NCI-H460 (cell line): ENCODE measurements around the gene IRF6. TPM values are rescaled to one million over a fixed set of nuclear protein-coding genes. Genes with fewer than 3 reads are reported as not detected.

Source experiments
- DNase-seq: peaks from one replicate; pipeline ENCODE4 v3.0.0-alpha.2; 2016; ENCODE audit warnings: low read depth; ENCODE audit errors: extremely low read depth
- total RNA-seq: library from RNA; depleted of rRNA; stranded (reverse); fragments of >200 nt; shearing (Covaris generic); gene quantifications from 2 replicates; pipeline ENCODE4 v1.2.3, GENCODE V29; 2014

IRF6 gene
- total RNA-seq, 1 experiment from 2014 or later, result 0.10 TPM

DNA sequence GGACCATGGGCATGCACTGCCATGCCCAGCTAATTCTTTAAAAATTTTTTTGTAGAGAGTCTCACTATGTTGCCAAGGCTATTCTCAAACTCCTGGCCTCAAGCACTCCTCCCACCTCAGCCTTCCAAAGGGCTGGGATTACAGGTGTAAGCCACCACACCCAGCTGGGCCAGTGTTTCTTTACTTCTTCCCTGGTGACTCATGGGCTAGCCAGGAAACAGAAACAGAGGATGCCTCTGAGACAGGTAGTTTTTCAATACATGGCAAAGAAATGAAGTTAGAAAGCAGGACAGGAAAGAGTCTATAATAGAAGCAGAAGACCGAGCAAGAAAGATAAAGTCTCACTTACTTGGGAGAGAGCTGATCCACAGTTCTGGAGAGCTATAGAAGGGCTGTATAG lies 14.0 kb downstream of the IRF6 start:
- DNase-seq, result no peak

DNA sequence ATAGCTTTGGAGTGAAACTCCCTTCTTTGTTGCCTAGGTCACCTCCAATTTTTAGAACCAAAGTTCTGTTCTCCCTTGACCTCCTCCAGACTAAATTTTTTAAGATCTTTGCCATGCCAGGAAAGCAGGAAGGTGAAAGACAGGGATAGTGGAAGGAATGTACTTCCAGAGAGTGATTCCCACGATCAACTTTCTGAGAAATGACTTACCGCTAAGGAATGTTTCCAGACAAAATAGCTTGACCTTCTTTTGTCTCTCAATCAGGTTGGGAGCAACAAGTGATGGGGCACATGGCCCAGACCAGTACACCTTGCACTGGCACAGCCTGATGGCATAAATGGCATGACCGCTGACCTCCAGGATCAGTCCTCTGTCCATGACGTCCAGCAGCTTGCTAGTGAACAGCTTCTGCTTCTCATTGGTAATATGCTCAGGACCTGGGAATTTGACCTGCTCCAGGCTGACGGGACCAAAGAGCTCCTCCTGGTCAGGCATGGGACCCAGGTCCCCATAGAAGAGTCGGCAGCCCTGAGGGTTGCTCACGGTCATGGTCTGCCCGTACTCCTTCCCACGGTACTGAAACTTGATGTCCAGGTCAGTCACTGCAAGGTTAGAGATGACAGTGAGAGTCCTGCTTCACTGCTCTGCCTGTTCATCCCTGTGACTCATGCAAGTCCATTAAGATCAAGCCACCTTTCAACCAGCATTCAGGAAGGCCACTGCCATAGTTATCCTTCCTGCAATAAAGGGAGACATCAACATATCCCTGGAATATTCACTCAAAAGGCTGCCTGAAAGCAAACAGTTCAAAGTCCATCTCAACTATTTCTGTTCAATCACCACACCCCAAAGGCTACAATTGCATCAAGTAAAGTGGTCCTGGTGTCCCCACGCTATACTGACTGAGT lies 15.4 kb downstream of the IRF6 start:
- no peak for DNase-seq

GRCh38 chr1:209789245-209789644 lies 16.7 kb downstream of the IRF6 start:
- DNase-seq, result no peak

GRCh38 chr1:209787551-209787950 lies 18.4 kb downstream of the IRF6 start:
- no peak for DNase-seq

DNA sequence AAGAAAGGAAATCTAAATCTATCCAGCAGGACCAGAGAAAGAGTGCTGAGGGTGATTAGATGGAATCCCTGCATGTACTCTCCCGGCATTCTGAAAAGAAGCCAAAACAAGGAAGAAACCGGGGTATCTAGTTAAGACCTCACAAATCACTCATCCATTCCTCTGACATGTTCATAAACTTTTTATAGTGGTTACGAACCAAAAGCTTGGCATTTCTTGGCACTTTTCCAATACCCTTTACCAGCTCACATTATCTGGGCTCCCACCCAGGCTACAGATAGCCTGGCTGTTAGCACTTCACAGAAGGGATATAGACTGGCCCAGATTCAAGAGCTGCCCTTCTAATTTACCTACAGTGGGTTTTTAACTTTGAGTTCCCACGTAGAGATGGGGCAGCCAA lies 19.8 kb downstream of the IRF6 start:
- DNase-seq, result no peak

GRCh38 chr1:209785592-209785991 lies 20.4 kb downstream of the IRF6 start:
- DNase-seq, result no peak

DNA sequence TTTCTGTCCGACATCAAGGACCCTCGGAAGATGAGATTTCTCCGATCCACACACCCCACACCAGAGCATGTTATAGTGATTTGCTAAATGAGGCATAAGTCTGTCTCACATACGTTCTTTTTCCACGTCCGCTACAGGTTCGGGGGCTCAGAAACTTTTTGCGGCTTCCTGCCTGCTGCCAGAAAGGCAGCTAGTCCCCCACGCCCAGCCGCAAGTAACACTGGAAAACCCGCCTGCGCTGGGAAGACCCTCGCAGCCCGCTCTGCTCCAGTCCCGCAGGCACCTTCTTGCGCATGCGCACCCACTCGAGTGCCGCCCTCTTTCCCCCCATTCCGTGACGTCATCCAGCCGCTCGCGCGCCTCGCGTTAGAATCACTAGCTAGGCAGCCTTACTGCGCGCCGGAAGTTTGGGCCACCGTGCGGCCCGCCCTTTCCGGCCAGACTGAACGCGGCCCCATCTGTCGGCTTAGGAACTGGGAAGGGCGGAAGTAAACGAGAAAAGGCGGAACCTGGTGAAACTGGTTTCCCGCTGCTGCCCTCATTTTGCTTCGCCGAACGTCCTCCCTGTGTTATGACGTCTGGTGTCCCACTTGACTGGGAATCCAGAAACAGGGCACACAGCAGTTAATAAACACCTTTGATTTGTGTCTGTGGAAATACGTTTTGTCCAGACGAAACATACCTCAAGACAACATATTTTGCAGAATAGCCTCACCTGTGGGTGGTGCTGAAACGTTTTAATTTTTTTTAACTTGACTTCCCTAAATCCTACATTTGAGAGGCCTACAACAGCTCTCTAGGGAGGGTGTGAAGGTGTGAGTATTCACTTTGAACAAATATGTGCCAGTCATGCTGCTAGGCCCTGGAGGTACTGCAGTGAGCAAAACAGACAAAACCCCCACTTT lies 21.4 kb downstream of the IRF6 start, which contains the start of gene C1orf74:
C1orf74 (minus strand) TSS at position 295 of the 905 bp plus-strand sequence. CDS start 925 bp downstream, outside the sequence.
- peak; percentile 99 for DNase-seq

DNA sequence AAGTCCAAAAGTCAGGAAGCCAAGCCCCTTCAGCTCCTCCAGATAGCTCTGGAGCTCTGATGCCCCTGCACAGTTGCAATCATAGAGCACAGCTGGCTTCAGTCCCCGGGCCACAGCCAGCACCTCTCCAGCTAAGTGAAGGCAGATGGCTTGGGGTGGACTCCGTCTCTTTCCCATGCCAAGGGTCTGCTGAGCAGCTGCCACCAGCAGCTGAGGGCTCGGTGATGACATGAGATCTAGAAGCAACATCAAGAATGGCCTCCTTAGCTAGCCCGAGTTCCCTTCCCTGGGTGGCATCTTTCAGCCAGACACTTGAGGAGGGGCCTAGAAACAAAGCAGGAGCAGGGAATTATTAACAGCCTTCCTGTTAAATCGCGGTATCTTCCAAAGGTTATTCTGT lies 22.6 kb downstream of the IRF6 start:
- DNase-seq, result no peak

DNA sequence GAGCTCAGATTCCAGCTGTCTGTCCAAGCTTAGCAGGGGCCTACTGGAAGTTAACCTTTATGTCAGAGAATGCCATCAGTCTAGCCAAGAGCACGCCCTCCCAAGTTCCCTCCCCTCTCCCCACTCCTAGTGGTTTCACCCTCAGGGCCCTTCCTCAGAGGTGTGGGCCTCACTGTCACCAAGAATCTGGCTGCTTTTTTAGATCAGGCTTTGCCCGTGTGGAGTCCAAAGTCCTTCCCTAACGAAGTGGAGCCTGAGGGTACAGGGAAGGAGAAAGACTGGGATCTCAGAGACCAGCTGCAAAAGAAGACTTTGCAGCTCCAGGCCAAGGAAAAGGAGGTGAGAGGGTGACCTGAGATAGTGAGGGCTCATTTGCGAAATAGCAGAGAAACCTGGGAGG lies 25.7 kb downstream of the IRF6 start:
- no peak for DNase-seq

GRCh38 chr1:209778102-209778501 lies 27.8 kb downstream of the IRF6 start:
- no peak for DNase-seq

- no peak for DNase-seq
Measured at GRCh38 chr1:209777587-209777986, 28.4 kb downstream of the IRF6 start.

- DNase-seq, result no peak
Measured at GRCh38 chr1:209775678-209776077, 30.3 kb downstream of the IRF6 start.

- DNase-seq, result no peak
Measured at GRCh38 chr1:209774592-209774991, 31.4 kb downstream of the IRF6 start.

DNA sequence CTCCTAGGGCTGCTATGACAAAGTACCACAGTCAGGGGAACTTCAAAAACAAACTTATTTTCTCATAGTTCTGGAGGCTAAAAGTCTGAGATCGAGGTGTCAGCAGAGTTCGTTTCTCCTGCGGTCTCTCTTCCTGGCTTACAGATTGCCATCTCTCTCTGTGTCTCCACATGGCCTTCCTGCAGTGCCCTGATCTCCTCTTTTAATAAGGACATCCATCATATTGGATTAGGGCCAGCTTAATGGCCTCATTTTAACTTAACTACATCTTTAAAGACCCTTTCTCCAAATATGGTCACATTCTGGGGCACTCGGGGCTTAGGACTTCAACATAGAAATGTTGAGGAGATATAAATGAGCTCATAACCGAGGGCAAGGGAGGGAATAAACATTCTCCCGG lies 33.8 kb downstream of the IRF6 start:
- no peak for DNase-seq

GRCh38 chr1:209770636-209771415 lies 35.1 kb downstream of the IRF6 start:
- DNase-seq, result no peak

DNA sequence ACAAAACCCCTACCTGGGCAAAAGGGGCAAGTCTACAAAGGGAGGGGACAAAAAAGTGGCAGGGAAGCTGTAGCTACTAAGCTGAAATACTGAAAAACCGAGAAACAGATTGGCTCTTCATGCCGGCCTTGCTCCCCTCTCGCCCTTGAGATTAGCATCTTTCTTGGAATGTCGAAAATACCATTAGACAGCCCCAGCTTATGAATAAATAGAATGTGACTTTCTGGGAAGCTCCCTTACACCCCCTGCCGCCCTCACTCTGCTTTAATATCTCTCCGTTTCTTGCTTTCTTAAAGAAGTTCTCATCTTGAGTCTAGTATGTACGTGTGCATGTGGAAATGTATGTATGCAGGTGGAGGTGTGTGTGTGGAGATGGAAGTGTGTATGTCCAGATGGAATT lies 36.0 kb downstream of the IRF6 start:
- DNase-seq, result no peak

DNA sequence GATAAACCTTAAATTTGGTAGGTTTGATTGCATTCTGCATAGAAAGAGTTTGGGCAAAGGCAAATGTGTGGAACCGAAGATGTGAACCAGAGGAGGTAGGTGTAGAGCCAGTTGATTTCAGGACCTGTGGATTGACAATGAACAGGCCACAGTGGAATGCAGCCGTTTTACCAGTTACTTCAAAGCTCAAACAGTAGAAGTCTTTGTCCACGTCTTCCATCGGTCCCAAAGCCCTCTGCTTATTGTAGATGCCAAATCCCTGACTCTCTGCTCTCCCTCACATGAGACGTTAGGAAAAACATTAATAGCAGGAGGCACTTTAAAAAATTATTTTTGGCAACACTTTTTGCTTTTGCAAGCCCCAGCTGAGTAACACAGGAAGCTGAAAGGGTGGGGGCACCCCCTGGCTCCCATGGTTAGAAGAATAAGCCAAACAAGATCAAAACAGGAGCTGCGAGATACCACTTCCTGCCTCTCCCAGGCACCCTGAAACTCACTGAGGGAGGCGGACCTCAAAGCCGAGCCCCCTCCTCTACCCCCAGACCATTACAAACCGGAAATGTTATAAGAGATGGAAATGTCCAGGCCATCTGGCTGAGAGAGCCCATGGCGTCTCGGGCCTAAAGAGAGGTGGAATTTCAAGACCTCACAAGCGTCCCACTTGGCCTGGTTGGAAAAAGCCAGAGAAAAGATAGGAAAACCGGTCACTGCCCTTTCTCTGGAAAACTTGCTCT lies 36.6 kb downstream of the IRF6 start:
- no peak for DNase-seq

DNA sequence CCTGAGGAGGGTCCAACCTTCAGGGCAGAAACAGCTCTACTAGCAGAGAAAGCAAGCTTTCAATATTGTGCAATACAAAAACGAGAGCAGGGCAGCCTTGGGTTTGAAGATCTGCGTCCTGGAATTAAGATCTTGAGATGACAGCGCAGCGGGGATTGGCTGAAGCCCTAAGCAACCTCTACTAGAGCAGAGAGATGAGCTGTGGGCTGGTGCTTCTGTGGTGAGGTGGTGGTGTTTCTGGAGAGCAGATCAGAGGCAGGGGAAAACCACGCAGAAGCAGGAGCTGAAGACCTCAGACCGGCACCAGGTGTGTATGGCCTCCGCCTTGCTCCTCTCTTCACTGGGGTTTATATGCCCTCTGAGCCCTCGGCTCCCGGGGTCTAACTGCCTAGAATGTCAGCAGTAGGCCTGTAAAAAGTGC lies 37.6 kb downstream of the IRF6 start:
- DNase-seq, result no peak

DNA sequence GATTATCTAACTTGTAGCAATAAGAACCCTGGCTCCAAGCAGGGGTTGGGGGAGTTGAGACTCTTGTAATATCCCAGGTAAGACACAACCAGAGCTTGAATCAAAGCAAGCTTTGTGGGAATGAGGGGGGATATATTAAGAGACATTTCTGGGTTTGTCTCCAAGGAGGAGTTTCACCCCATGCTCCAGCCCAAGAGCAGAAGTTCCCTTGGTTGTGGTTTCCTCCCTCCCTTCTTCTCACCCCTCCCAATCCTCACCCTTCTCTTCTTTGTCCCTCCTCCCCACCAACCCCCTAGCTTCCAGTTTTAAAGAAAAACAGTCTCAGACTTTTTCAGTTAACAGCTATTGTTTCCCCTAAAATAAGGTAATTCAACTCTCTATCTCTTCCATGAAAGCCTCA lies 38.2 kb downstream of the IRF6 start:
- no peak for DNase-seq

- DNase-seq, result no peak
Measured at GRCh38 chr1:209767096-209767495, 38.8 kb downstream of the IRF6 start.
